Calu3 (cell line): Measurements from ENCODE around the gene ATP2B1. TPM values are rescaled to one million over a fixed set of nuclear protein-coding genes. Genes with fewer than 3 reads are reported as not detected.

ENCODE experiments used
- BruUV-seq: library from RNA; stranded (reverse); fragments of 400-500 nt; replicated peaks from 2 replicates; lab custom pipeline; 2021; lab: Mats Ljungman, UMichigan
- CTCF ChIA-PET: fragments of 300-600 bp; sonication (Branson Sonifier 250); formaldehyde crosslinking; loops from one replicate; lab custom pipeline; 2022; ENCODE audit warnings: antibody characterized with exemption; lab: Charles Lee
- DNase-seq: peaks from one replicate; pipeline ENCODE4 v3.0.0; 2022
- H3K27ac Mint-ChIP-seq: one replicate; pipeline ENCODE4 v1.8.0; 2022; ENCODE audit warnings: mixed read lengths; ENCODE audit not compliant: unreplicated experiment
- H3K27me3 Mint-ChIP-seq: one replicate; pipeline ENCODE4 v1.8.0; 2022; ENCODE audit warnings: mixed read lengths; ENCODE audit not compliant: unreplicated experiment
- H3K36me3 Mint-ChIP-seq: one replicate; pipeline ENCODE4 v1.8.0; 2022; ENCODE audit warnings: mild to moderate bottlenecking, moderate library complexity, mixed read lengths; ENCODE audit not compliant: insufficient read depth, unreplicated experiment
- H3K4me1 Mint-ChIP-seq: one replicate; pipeline ENCODE4 v1.8.0; 2022; ENCODE audit warnings: mild to moderate bottlenecking, low read depth, mixed read lengths; ENCODE audit not compliant: unreplicated experiment
- H3K4me3 Mint-ChIP-seq: one replicate; pipeline ENCODE4 v1.8.0; 2022; ENCODE audit warnings: mild to moderate bottlenecking, low read depth, moderate library complexity, mixed read lengths; ENCODE audit not compliant: unreplicated experiment
- H3K9me3 Mint-ChIP-seq: one replicate; pipeline ENCODE4 v1.8.0; 2022; ENCODE audit warnings: low read depth, mixed read lengths; ENCODE audit not compliant: unreplicated experiment
- intact Hi-C: fragments of 100-400 bp; cut with micrococcal nuclease; formaldehyde crosslinking; loops from one replicate; pipeline ENCODE4 v1.10.0; 2022; ENCODE audit not compliant: unreplicated experiment
- total RNA-seq: library from RNA; stranded (reverse); gene quantifications from 2 replicates; pipeline ENCODE4 v1.2.3, GENCODE V29; 2022
- TF ChIP-seq, protein P1 (sequence below): fragments of 200-600 bp; IDR thresholded peaks from one replicate; pipeline ENCODE4 v1.8.0; 2022; ENCODE audit warnings: antibody characterized with exemption; ENCODE audit not compliant: unreplicated experiment

ATP2B1 gene
- total RNA-seq, 1 experiment from 2014 or later: 73.6 TPM

DNA sequence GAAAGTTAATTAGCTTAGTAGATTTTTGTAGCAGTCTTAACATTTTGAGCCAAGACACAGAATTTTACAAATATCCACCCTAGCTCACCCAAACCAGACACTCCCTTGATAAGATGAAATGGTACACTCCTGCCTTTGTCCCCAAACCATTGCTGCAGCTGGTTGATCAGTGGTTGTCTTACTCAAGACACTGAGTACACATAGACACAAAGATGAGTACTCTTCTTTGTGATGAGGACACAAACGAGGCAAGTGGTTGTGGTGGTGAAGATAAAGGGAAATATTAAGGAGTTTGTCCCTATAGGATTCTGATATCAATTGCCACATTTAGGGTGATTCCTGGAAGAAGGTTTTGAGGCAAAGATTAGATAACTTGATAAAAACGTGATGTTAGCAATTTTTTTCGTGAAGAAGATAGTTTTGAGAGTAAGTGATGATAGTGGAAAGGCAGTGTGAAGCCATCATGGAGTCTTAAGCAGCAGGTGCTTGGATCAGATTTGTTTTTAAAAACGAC lies 21.4 kb upstream of the ATP2B1 start:
- TF ChIP-seq, protein P1, sequence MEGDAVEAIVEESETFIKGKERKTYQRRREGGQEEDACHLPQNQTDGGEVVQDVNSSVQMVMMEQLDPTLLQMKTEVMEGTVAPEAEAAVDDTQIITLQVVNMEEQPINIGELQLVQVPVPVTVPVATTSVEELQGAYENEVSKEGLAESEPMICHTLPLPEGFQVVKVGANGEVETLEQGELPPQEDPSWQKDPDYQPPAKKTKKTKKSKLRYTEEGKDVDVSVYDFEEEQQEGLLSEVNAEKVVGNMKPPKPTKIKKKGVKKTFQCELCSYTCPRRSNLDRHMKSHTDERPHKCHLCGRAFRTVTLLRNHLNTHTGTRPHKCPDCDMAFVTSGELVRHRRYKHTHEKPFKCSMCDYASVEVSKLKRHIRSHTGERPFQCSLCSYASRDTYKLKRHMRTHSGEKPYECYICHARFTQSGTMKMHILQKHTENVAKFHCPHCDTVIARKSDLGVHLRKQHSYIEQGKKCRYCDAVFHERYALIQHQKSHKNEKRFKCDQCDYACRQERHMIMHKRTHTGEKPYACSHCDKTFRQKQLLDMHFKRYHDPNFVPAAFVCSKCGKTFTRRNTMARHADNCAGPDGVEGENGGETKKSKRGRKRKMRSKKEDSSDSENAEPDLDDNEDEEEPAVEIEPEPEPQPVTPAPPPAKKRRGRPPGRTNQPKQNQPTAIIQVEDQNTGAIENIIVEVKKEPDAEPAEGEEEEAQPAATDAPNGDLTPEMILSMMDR: no peak
- CTCF ChIA-PET: no interaction called here
- H3K27ac Mint-ChIP-seq: no peak overlapping the region
- no peak overlapping the region for H3K4me3 Mint-ChIP-seq
- peaks cover 10% of the 10 kb centered on the region for H3K4me1 Mint-ChIP-seq
- no TSS peak for BruUV-seq
- no peak for DNase-seq
- intact Hi-C loops: no loop called here
- no peaks in the 10 kb centered on the region for H3K9me3 Mint-ChIP-seq
- no peaks in the 10 kb centered on the region for H3K36me3 Mint-ChIP-seq
- no peaks in the 10 kb centered on the region for H3K27me3 Mint-ChIP-seq

DNA sequence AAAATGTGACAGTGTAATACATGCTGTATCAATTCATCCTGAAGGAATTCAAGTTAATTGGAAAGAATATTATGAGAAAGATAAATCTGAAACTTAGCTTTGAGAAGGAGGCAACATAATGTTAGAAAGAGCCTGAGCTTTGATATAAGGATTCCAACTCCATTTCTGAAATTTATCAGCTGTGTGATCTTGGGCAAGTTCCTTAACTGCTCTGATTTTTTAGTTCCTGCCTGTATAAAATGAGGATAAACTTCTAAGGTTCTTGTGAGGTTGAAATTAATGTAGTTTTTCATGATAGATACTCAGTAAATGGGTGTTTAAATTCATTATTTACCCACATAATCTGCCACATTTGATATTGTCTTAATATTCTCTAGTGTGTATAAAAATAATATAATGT lies 14.6 kb upstream of the ATP2B1 start:
- H3K27ac Mint-ChIP-seq: no peak overlapping the region
- H3K4me3 Mint-ChIP-seq: no peak overlapping the region
- no peaks in the 10 kb centered on the region for H3K36me3 Mint-ChIP-seq
- intact Hi-C loops: no loop called here
- no peaks in the 10 kb centered on the region for H3K4me1 Mint-ChIP-seq
- H3K9me3 Mint-ChIP-seq: no peaks in the 10 kb centered on the region
- TF ChIP-seq, protein P1: no peak
- CTCF ChIA-PET: no interaction called here
- no peak for DNase-seq
- no TSS peak for BruUV-seq
- H3K27me3 Mint-ChIP-seq: no peaks in the 10 kb centered on the region

DNA sequence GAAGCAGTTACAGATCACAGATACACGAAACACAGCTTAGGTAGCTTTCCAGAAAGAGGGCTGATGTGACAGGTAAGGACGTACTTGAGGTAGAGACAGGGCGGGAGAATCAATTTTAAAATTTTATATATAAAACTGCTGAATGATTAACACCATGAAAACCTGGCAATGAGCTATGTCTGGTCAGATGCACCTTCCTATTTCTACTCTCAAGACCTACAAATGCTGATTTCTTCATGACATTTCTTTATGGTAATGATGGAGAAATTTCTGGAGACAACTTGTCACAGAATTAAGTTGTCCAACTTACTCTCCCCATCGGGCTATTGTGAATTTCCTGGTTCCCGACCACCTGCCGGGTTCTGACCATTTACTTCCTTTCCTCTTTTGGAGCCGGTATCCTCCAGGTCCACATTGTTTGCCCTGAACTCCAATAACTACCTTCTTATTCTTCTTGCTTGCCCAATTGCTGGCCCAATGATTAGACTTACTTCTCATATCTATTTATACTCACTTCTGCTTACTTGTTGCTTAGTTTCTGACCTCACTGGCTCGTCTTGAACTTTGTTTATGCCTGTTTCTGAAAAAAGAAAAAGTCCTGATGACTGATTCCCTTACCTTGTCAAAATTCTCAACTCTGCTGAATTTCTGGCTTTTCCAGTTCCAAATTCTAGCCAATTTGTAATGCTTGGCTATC lies 12.8 kb upstream of the ATP2B1 start:
- no peak for DNase-seq
- Mint-ChIP-seq H3K9me3 (peaks cover 5% of the 10 kb centered on the region), H3K4me1 (no peaks in the 10 kb centered on the region), H3K27me3 (no peaks in the 10 kb centered on the region), H3K27ac (no peak overlapping the region), H3K36me3 (no peaks in the 10 kb centered on the region), H3K4me3 (no peak overlapping the region)
- no TSS peak for BruUV-seq
- TF ChIP-seq, protein P1: no peak
- intact Hi-C loops: no loop called here
- CTCF ChIA-PET: no interaction called here

DNA sequence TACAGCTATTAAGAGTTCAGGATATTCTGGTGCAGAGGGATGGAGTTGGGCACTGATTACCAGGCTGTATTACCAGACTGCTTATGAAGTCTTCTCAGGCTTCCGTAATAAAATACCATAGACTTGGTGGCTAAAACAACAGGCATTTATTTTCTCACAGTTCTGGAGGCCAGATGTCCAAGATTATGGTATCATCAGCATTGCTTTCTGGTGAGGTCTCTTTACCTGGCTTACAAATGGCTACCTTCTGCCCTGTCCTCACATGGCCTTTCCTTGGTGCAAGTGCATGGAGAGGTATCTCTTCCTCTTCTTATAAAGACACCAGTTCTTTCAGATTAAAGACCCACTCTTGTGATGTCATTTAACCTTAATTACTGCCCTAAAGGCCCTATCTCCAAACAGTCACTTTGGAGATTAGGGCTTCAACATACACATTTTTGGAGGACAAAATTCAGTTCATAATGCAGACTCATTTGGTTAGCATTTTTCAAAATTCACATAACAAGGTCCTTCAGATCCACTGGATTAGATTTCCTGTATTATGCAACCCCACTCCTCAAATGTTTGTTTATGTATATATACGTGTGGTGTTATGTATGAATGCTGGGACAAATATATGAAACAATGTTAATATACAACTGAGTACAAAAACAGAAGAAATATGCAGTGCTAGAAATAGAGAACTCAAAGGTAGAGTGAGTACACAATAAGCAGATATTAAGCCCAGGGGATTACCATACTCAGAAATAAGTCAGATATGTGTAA lies 9.3 kb upstream of the ATP2B1 start:
- Mint-ChIP-seq H3K36me3 (no peaks in the 10 kb centered on the region), H3K9me3 (peaks cover 13% of the 10 kb centered on the region), H3K27ac (no peak overlapping the region), H3K27me3 (no peaks in the 10 kb centered on the region), H3K4me3 (no peak overlapping the region), H3K4me1 (no peaks in the 10 kb centered on the region)
- DNase-seq: no peak
- CTCF ChIA-PET: interaction anchor here (0.6 kb wide), 1 partner anchor 529 kb away, joined by 6 read pairs; no protein-coding TSS in a partner anchor
- no TSS peak for BruUV-seq
- TF ChIP-seq, protein P1: no peak
- intact Hi-C loops: no loop called here
